Pancreas (tissue), 10 donors: ENCODE results near the gene SUPT3H. TPM values are rescaled to one million over a fixed set of nuclear protein-coding genes. Genes with fewer than 3 reads are reported as not detected.

Source experiments
- ATAC-seq, 4 donors: fragments of 200-7000 bp; cut with Tn5 transposase; one replicate each; pipeline versions ENCODE4 v1.8.0 to v1.9.1; 2020; ENCODE audit warnings: mild to moderate bottlenecking in 4 of 4, moderate library complexity in 4 of 4
- DNase-seq, 6 donors: peaks; one replicate each; pipeline ENCODE4 v3.0.0-alpha.2; 2020
- FAIRE-seq: peaks from 2 replicates; lab custom pipeline; 2012; peaks lifted over from hg19 to GRCh38; lab: Jason Lieb, UNC
- H3K27ac ChIP-seq, 4 donors: fragments of 200-600 bp; sonication (generic); 1 replicate in 3 of 4; 2 replicates in 1 of 4; pipeline versions ENCODE4 v1.5.0 to v1.8.0; 2020
- H3K27me3 ChIP-seq, 4 donors: fragments of 200-600 bp; one replicate each; pipeline ENCODE4 v1.8.0; 2021
- H3K36me3 ChIP-seq, 3 donors: fragments of 200-600 bp; sonication (generic) in 1 of 3; one replicate each; pipeline versions ENCODE4 v1.5.0 to v1.8.0; 2020 to 2021
- H3K4me1 ChIP-seq, 3 donors: fragments of 200-600 bp; one replicate each; pipeline ENCODE4 v1.8.0; 2021
- H3K4me3 ChIP-seq, 4 donors: fragments of 200-600 bp; sonication (generic) in 2 of 4; one replicate each; pipeline versions ENCODE4 v1.5.0 to v1.8.0; 2020 to 2021
- H3K9me3 ChIP-seq, 4 donors: fragments of 200-600 bp; one replicate each; pipeline ENCODE4 v1.8.0; 2021
- WGBS, 2 donors: extraction: QIAGEN DNeasy Blood & Tissue Kit; methylation state at CpG; one replicate each; pipeline ENCODE4 v1.1.7; 2013; 5-methylcytosine and 5-hydroxymethylcytosine counted together
- intact Hi-C, 3 donors: fragments of 100-400 bp; cut with DNase I; formaldehyde crosslinking; loops; one replicate each; pipeline versions ENCODE4 v1.11.1 to v1.14.2; 2022
- polyA plus RNA-seq, 2 donors: library from polyadenylated mRNA; stranded (reverse); fragments of 200-250 nt; gene quantifications; one replicate each; pipeline ENCODE4 v1.2.3, GENCODE V29; 2013
- total RNA-seq, 6 donors: library from RNA; stranded (reverse); fragmentation: NEBNext Ultra II Directional in 4 of 6; extraction: Animal tissue kit (Norgen Biotek cat#: 25700) in 4 of 6; gene quantifications; one replicate each; pipeline versions ENCODE4 v1.2.1 to v1.2.4, GENCODE V29; 2021 to 2023
- TF ChIP-seq, protein P1 (sequence below), 4 donors: fragments of 200-600 bp; sonication (generic) in 3 of 4; IDR thresholded peaks; one replicate each; pipeline versions ENCODE4 v1.5.0 to v1.8.0; 2021; ENCODE audit warnings: antibody characterized with exemption in 4 of 4
- donor health status: healthy with polysubstance abuse.
- donor health status: DM: no; HTN: no; CAD: no; lungs with moderate emphysema.
- donor health status: DM: no; HTN: no; CAD: no.
- donor health status: control.
- donor health status: control.
- donor health status: Bipolar disorder and iron deficiency.
- donor health status: DM: yes; HTN: yes; CAD: no.
- donor health status: DM: no; HTN: no; CAD: no.
- donor health status: DM: no; HTN: no; CAD: no.
- donor health status: DM: yes; HTN: yes; CAD: no.

SUPT3H gene
- total and polyA plus RNA-seq, 8 donors = 3.6 to 8.0 (median 5.3) TPM

DNA sequence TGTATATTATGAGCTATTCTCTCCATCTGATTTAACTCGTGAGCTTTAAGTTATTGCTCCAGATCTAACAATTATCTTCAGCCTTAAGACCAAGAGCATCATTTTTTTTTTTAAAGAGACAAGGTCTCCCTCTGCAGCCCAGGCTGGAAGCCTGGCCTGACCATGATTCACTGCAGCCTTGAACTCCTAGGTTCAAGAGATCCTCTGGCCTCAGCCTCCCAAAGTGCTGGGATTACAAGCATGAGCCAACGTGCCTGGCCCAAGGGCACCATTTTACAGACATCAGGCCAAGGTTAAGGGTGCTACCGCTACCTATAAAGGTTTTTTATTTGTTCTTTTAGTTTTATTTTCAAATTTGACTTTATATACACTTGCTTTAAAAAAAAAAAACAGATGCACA lies 2.3 kb downstream of the SUPT3H start:
- Histone ChIP-seq H3K27ac (no peak overlapping the region), H3K4me1 (peaks cover 0 to 28% (median 15%) of the 10 kb centered on the region in 3 donors), H3K9me3 (no peaks in the 10 kb centered on the region), H3K27me3 (no peaks in the 10 kb centered on the region), H3K4me3 (no peak overlapping the region), H3K36me3 (no peaks in the 10 kb centered on the region)
- no peak for DNase-seq
- TF ChIP-seq, protein P1, sequence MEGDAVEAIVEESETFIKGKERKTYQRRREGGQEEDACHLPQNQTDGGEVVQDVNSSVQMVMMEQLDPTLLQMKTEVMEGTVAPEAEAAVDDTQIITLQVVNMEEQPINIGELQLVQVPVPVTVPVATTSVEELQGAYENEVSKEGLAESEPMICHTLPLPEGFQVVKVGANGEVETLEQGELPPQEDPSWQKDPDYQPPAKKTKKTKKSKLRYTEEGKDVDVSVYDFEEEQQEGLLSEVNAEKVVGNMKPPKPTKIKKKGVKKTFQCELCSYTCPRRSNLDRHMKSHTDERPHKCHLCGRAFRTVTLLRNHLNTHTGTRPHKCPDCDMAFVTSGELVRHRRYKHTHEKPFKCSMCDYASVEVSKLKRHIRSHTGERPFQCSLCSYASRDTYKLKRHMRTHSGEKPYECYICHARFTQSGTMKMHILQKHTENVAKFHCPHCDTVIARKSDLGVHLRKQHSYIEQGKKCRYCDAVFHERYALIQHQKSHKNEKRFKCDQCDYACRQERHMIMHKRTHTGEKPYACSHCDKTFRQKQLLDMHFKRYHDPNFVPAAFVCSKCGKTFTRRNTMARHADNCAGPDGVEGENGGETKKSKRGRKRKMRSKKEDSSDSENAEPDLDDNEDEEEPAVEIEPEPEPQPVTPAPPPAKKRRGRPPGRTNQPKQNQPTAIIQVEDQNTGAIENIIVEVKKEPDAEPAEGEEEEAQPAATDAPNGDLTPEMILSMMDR (IDR thresholded peaks at IDR 0.05) = no peak
- no peak for ATAC-seq
- WGBS, 2 donors = 77 to 84% methylated on average over 3 of the region's 3 CpGs
- FAIRE-seq = no peak
- intact Hi-C loops = no loop called here

DNA sequence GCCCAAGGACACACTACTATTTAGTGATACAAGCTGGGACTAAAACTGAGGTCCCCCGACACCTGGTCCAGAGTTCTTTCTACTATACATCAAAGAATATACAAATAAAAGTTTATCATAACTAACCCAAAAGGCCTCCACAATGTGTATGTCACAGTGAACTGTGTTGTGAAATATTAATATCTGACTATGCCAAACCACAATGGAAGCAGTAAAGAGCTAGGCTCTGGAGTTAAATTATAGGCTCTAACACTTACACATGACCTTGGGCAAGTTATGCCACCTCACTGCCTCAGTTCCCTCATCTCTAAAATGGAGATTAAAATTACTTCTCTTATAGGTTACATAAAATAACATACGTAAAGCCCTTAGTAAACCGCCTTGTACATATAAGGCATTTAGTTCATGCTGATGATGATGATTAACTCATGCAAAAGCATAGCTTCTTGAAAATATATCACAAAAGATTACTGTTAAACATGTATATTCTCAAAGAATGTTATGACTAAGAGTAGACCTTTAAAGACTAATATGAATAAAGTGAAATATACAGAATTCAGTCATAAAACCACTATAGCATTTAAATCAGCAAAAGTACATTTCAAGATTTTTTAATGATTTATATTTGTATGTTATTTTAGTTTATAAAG lies 5.7 kb downstream of the SUPT3H start:
- DNase-seq (no peak), ATAC-seq (no peak), FAIRE-seq (no peak)
- Histone ChIP-seq H3K36me3 (no peaks in the 10 kb centered on the region), H3K9me3 (no peaks in the 10 kb centered on the region), H3K27me3 (no peaks in the 10 kb centered on the region), H3K4me3 (no peak overlapping the region), H3K4me1 (peaks cover 0 to 21% (median 8%) of the 10 kb centered on the region in 3 donors), H3K27ac (no peak overlapping the region)
- TF ChIP-seq, protein P1 (IDR thresholded peaks at IDR 0.05) = no peak
- intact Hi-C loops = no loop called here
- 95 to 98% methylated on average over 3 of the region's 3 CpGs for WGBS, 2 donors

DNA sequence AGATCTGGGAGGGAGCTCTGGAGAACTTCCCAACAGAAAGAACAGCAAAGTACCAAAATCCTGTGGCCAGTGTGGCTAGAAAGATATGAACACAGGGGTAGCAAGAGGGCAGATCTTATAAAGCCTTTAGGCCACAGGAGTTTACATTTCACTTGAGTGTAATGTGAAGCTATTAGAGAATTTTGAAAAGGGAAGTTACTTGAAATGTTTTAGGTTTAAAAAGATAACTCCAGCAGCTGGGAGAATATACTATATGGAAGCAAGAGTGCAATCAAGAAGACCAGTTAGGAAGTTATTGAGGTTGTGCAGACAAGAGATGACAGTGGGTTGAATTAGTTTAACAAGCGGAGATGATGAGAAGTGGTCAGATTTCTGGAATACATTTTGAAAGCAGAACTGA lies 7.9 kb downstream of the SUPT3H start:
- H3K4me1 ChIP-seq = peaks cover 0 to 13% (median 8%) of the 10 kb centered on the region in 3 donors
- ATAC-seq (no peak), DNase-seq (no peak), FAIRE-seq (no peak)
- H3K9me3 ChIP-seq = no peaks in the 10 kb centered on the region
- TF ChIP-seq, protein P1 (IDR thresholded peaks at IDR 0.05) = no peak
- H3K27ac ChIP-seq = no peak overlapping the region
- intact Hi-C loops = no loop called here
- H3K36me3 ChIP-seq = no peaks in the 10 kb centered on the region
- H3K27me3 ChIP-seq = no peaks in the 10 kb centered on the region
- 91 to 97% methylated on average over 1 of the region's 1 CpG for WGBS, 2 donors
- no peak overlapping the region for H3K4me3 ChIP-seq

- Histone ChIP-seq H3K9me3 (no peaks in the 10 kb centered on the region), H3K27ac (no peak overlapping the region), H3K36me3 (no peaks in the 10 kb centered on the region), H3K4me3 (no peak overlapping the region), H3K27me3 (no peaks in the 10 kb centered on the region), H3K4me1 (peaks cover 0 to 13% (median 8%) of the 10 kb centered on the region in 3 donors)
- TF ChIP-seq, protein P1 (IDR thresholded peaks at IDR 0.05) = no peak
- ATAC-seq (no peak), FAIRE-seq (no peak), DNase-seq (no peak)
- intact Hi-C loops = no loop called here
These were observed 9.7 kb downstream of the SUPT3H start for GRCh38 chr6:45367999-45368398.

- no peaks in the 10 kb centered on the region for H3K27me3 ChIP-seq
- no peak overlapping the region for H3K27ac ChIP-seq
- FAIRE-seq (no peak), DNase-seq (no peak), ATAC-seq (no peak)
- H3K36me3 ChIP-seq = no peaks in the 10 kb centered on the region
- H3K4me3 ChIP-seq = no peak overlapping the region
- peaks cover 0 to 9% (median 7%) of the 10 kb centered on the region in 3 donors for H3K4me1 ChIP-seq
- TF ChIP-seq, protein P1 (IDR thresholded peaks at IDR 0.05) = no peak
- intact Hi-C loops = no loop called here
- WGBS, 2 donors = 94 to 99% methylated on average over 1 of the region's 1 CpG
- no peaks in the 10 kb centered on the region for H3K9me3 ChIP-seq
These were observed 11.2 kb downstream of the SUPT3H start for GRCh38 chr6:45366534-45366933.
